NCI-H128 (cell line): ENCODE data around the gene RMI2.

Source experiments
- DNase-seq: peaks from one replicate; lab custom pipeline; 2025; ENCODE audit not compliant: unreplicated experiment; lab: John Stamatoyannopoulos, UW

Gene RMI2

GRCh38 chr16:11309895-11310633 lies 35.2 kb upstream of the RMI2 start:
- DNase-seq: no peak

- DNase-seq: no peak
Observed at GRCh38 chr16:11310634-11310977, 34.7 kb upstream of the RMI2 start.

GRCh38 chr16:11310997-11311561 lies 34.2 kb upstream of the RMI2 start:
- DNase-seq: no peak

GRCh38 chr16:11312718-11313492 lies 32.4 kb upstream of the RMI2 start:
- no peak for DNase-seq

- DNase-seq: no peak
Observed at GRCh38 chr16:11313493-11314308, 31.6 kb upstream of the RMI2 start.

GRCh38 chr16:11314309-11314894 lies 30.9 kb upstream of the RMI2 start:
- DNase-seq: no peak

- DNase-seq: no peak
Observed at GRCh38 chr16:11315510-11315909, 29.7 kb upstream of the RMI2 start.

GRCh38 chr16:11316331-11317015 lies 28.8 kb upstream of the RMI2 start:
- no peak for DNase-seq

GRCh38 chr16:11318817-11319216 lies 26.4 kb upstream of the RMI2 start:
- no peak for DNase-seq

- DNase-seq: no peak
Observed at GRCh38 chr16:11319529-11320146, 25.6 kb upstream of the RMI2 start.

- no peak for DNase-seq
Observed at GRCh38 chr16:11320170-11320569, 25.1 kb upstream of the RMI2 start.

GRCh38 chr16:11321662-11322061 lies 23.6 kb upstream of the RMI2 start:
- no peak for DNase-seq

GRCh38 chr16:11322823-11323222 lies 22.4 kb upstream of the RMI2 start:
- no peak for DNase-seq

GRCh38 chr16:11323551-11324336 lies 21.5 kb upstream of the RMI2 start:
- no peak for DNase-seq

- DNase-seq: no peak
Observed at GRCh38 chr16:11325404-11326083, 19.7 kb upstream of the RMI2 start.

GRCh38 chr16:11326084-11326736 lies 19.0 kb upstream of the RMI2 start:
- no peak for DNase-seq

GRCh38 chr16:11326737-11327276 lies 18.5 kb upstream of the RMI2 start:
- DNase-seq: no peak
